Measurements from ENCODE around the gene PITPNB. TPM values are rescaled to one million over a fixed set of nuclear protein-coding genes. Genes with fewer than 3 reads are reported as not detected.

Gene PITPNB
- total RNA-seq, 2 experiments from 2014 or later, result 96.5 to 111 TPM

- no peak overlapping the region for H3K4me3 Mint-ChIP-seq
- H3K27me3 Mint-ChIP-seq, result no peaks in the 10 kb centered on the region
- intact Hi-C loops (cut with DNase I, micrococcal nuclease), result no loop called here
- DNase-seq (no peak), ATAC-seq (no peak)
- CTCF ChIA-PET, result no interaction called here
- H3K36me3 Mint-ChIP-seq (ENCODE audit: low read depth), result peaks cover 5% of the 10 kb centered on the region
- POLR2A ChIA-PET, result no interaction called here
- H3K27ac Mint-ChIP-seq, result no peak overlapping the region
- H3K4me1 Mint-ChIP-seq, result no peaks in the 10 kb centered on the region
- no peaks in the 10 kb centered on the region for H3K9me3 Mint-ChIP-seq (ENCODE audit: low read depth)
Measured at GRCh38 chr22:27941143-27941542, 22.1 kb upstream of the PITPNB start.

- ATAC-seq, result no peak
- intact Hi-C loops (cut with DNase I, micrococcal nuclease), result no loop called here
- no peaks in the 10 kb centered on the region for H3K27me3 Mint-ChIP-seq
- H3K4me1 Mint-ChIP-seq, result no peaks in the 10 kb centered on the region
- no peaks in the 10 kb centered on the region for H3K9me3 Mint-ChIP-seq (ENCODE audit: low read depth)
- no peak for DNase-seq
- no peak overlapping the region for H3K4me3 Mint-ChIP-seq
- no peak overlapping the region for H3K27ac Mint-ChIP-seq
- ChIA-PET POLR2A (no interaction called here), CTCF (interaction anchor here (1.4 kb wide), 1 partner anchor 38 kb away, joined by 4 read pairs; no protein-coding TSS in a partner anchor)
- H3K36me3 Mint-ChIP-seq (ENCODE audit: low read depth), result peaks cover 8% of the 10 kb centered on the region
Measured at GRCh38 chr22:27937453-27937852, 18.4 kb upstream of the PITPNB start.

- no peaks in the 10 kb centered on the region for H3K9me3 Mint-ChIP-seq (ENCODE audit: low read depth)
- H3K36me3 Mint-ChIP-seq (ENCODE audit: low read depth), result peaks cover 6% of the 10 kb centered on the region
- CTCF ChIA-PET, result interaction anchor here (1.2 kb wide), 1 partner anchor 55 kb away, joined by 3 read pairs; no protein-coding TSS in a partner anchor
- POLR2A ChIA-PET, result no interaction called here
- no peaks in the 10 kb centered on the region for H3K4me1 Mint-ChIP-seq
- DNase-seq, result no peak
- no peak overlapping the region for H3K4me3 Mint-ChIP-seq
- intact Hi-C loops (cut with DNase I, micrococcal nuclease), result no loop called here
- H3K27me3 Mint-ChIP-seq, result no peaks in the 10 kb centered on the region
- H3K27ac Mint-ChIP-seq, result no peak overlapping the region
- no peak for ATAC-seq
Measured at GRCh38 chr22:27935897-27936296, 16.8 kb upstream of the PITPNB start.

GRCh38 chr22:27934069-27934468 lies 15.0 kb upstream of the PITPNB start:
- Mint-ChIP-seq H3K27ac (no peak overlapping the region), H3K27me3 (no peaks in the 10 kb centered on the region), H3K4me3 (no peak overlapping the region), H3K36me3 (ENCODE audit: low read depth) (peaks cover 6% of the 10 kb centered on the region), H3K9me3 (ENCODE audit: low read depth) (no peaks in the 10 kb centered on the region), H3K4me1 (no peaks in the 10 kb centered on the region)
- ChIA-PET POLR2A (no interaction called here), CTCF (interaction anchor here (0.6 to 1.0 kb wide), 2 partner anchors 24 to 894 kb away, joined by 3 read pairs; no protein-coding TSS in a partner anchor)
- intact Hi-C loops (cut with DNase I, micrococcal nuclease), result no loop called here
- no peak for ATAC-seq
- no peak for DNase-seq

DNA sequence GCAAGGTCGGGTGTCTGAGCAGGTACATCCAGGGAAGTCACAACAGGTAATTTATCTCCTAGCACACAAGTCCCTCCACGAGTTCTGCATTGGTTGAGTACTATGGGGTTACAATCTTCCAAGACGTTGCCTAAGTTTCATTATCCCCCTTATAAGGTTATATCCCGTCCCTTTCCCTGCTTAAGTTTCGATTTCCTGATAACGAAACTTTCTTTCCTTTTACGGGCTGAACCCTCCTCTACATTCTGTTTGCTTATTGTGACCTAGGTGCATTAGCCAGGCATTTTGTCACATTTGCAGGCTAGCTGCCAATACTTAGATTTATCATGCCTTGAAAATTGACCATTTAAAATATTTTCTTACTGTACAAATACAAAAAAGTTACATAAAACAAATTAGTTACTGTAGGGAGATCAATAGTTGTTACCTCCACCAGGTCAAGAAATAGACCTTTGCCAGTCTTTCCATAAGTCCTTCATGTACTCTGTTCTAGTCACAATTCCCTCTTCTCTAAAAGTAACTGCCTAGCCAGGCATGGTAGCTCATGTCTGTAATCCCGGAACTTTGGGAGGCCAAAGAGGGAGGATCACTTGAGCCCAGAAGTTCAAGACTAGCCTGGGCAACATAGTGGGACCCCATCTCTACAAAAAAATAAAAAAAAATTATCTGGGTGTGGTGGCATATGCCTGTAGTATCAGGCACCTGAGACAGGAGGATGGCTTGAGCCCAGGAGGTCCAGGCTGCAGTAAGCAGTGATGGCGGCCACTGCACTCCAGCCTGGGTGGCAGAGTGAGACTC lies 14.3 kb upstream of the PITPNB start:
- H3K4me1 Mint-ChIP-seq, result no peaks in the 10 kb centered on the region
- no peaks in the 10 kb centered on the region for H3K9me3 Mint-ChIP-seq (ENCODE audit: low read depth)
- no peak for DNase-seq
- no peak overlapping the region for H3K27ac Mint-ChIP-seq
- H3K27me3 Mint-ChIP-seq, result no peaks in the 10 kb centered on the region
- peaks cover 4% of the 10 kb centered on the region for H3K36me3 Mint-ChIP-seq (ENCODE audit: low read depth)
- ChIA-PET POLR2A (no interaction called here), CTCF (interaction anchor here (1.0 kb wide), 1 partner anchor 23 kb away, joined by 3 read pairs; no protein-coding TSS in a partner anchor)
- H3K4me3 Mint-ChIP-seq, result no peak overlapping the region
- ATAC-seq, result no peak
- intact Hi-C loops (cut with DNase I, micrococcal nuclease), result no loop called here

GRCh38 chr22:27930331-27931060 lies 11.4 kb upstream of the PITPNB start:
- Mint-ChIP-seq H3K4me3 (no peak overlapping the region), H3K27ac (no peak overlapping the region), H3K36me3 (ENCODE audit: low read depth) (peaks cover 5% of the 10 kb centered on the region), H3K9me3 (ENCODE audit: low read depth) (no peaks in the 10 kb centered on the region), H3K4me1 (peaks cover 11% of the 10 kb centered on the region), H3K27me3 (no peaks in the 10 kb centered on the region)
- ChIA-PET CTCF (interaction anchor here (1.2 kb wide), 1 partner anchor 44 kb away, joined by 5 read pairs; no protein-coding TSS in a partner anchor), POLR2A (no interaction called here)
- intact Hi-C loops (cut with DNase I, micrococcal nuclease), result no loop called here
- DNase-seq, result no peak
- no peak for ATAC-seq

- Mint-ChIP-seq H3K4me3 (no peak overlapping the region), H3K9me3 (ENCODE audit: low read depth) (no peaks in the 10 kb centered on the region), H3K4me1 (peaks cover 17% of the 10 kb centered on the region), H3K27me3 (no peaks in the 10 kb centered on the region), H3K36me3 (ENCODE audit: low read depth) (peaks cover 15% of the 10 kb centered on the region), H3K27ac (no peak overlapping the region)
- ChIA-PET CTCF (interaction anchor here (1.3 kb wide), 1 partner anchor 9 kb away, joined by 4 read pairs; no protein-coding TSS in a partner anchor), POLR2A (no interaction called here)
- ATAC-seq (no peak), DNase-seq (no peak)
- intact Hi-C loops (cut with DNase I, micrococcal nuclease), result no loop called here
Measured at GRCh38 chr22:27927608-27928007, 8.6 kb upstream of the PITPNB start.

DNA sequence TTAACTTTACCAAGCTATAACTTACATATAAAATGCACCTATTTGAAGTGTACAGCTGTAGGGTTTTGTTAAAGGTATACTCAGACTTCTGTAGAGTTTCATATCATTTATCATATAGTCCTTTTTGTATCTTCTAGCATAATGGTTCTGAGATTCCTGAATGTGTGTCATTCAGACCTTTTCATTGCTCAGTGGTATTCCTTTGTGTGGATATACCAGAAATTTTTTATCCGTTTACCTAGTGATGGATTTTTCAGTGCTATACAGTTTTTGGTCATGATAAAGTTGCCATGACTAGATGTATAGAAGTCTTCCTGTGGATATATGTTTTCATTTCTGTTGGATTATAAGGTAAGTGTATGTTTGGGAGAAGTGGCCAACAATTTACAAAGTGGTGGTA lies 6.3 kb upstream of the PITPNB start:
- Mint-ChIP-seq H3K27me3 (no peaks in the 10 kb centered on the region), H3K4me1 (peaks cover 32% of the 10 kb centered on the region), H3K27ac (no peak overlapping the region), H3K9me3 (ENCODE audit: low read depth) (no peaks in the 10 kb centered on the region), H3K36me3 (ENCODE audit: low read depth) (peaks cover 23% of the 10 kb centered on the region), H3K4me3 (no peak overlapping the region)
- CTCF ChIA-PET, result no interaction called here
- POLR2A ChIA-PET, result no interaction called here
- no peak for DNase-seq
- intact Hi-C loops (cut with DNase I, micrococcal nuclease), result no loop called here
- no peak for ATAC-seq

- intact Hi-C loops (cut with DNase I, micrococcal nuclease), result loop anchor here (1.0 to 5.0 kb wide), 11 partner anchors 38 to 1437 kb away; partner anchors contain the start of genes CCDC117 (in 1 of the 2), CHEK2 (in 1 of the 2), EWSR1 (in 1 of the 2) and HPS4 (in 1 of the 2)
- H3K27me3 Mint-ChIP-seq, result no peaks in the 10 kb centered on the region
- peak overlapping the region; percentile 97 for H3K4me3 Mint-ChIP-seq
- DNase-seq (no peak), ATAC-seq (peak; percentile 35)
- peaks cover 41% of the 10 kb centered on the region for H3K36me3 Mint-ChIP-seq (ENCODE audit: low read depth)
- peak overlapping the region; percentile 98 for H3K27ac Mint-ChIP-seq
- peaks cover 51% of the 10 kb centered on the region for H3K4me1 Mint-ChIP-seq
- ChIA-PET POLR2A (interaction anchor here (0.8 kb wide), 1 partner anchor 9 kb away, joined by 4 read pairs; no protein-coding TSS in a partner anchor), CTCF (interaction anchor here (0.7 to 2.2 kb wide), 5 partner anchors 16 to 1322 kb away, joined by 3 to 8 read pairs (median 4); no protein-coding TSS in a partner anchor)
- no peaks in the 10 kb centered on the region for H3K9me3 Mint-ChIP-seq (ENCODE audit: low read depth)
Measured at GRCh38 chr22:27919942-27920755, 1.1 kb upstream of the PITPNB start.

GRCh38 chr22:27918341-27919221 lies 475 bp downstream of the PITPNB start:
- intact Hi-C loops (cut with DNase I, micrococcal nuclease), result loop anchor here (1.0 to 5.0 kb wide), 11 partner anchors 36 to 1435 kb away; partner anchors contain the start of genes CCDC117 (in 1 of the 2), CHEK2 (in 1 of the 2), EWSR1 (in 1 of the 2) and HPS4 (in 1 of the 2)
- CTCF ChIA-PET, result interaction anchor here (0.7 to 2.2 kb wide), 7 partner anchors 9 to 1989 kb away, joined by 3 to 8 read pairs (median 4); no protein-coding TSS in a partner anchor
- DNase-seq, result peak; percentile 76
- ATAC-seq, result peak; percentile 49
- POLR2A ChIA-PET, result interaction anchor here (0.6 to 1.0 kb wide), 2 partner anchors 1095 to 1159 kb away, joined by 3 to 4 read pairs; no protein-coding TSS in a partner anchor
- Mint-ChIP-seq H3K4me3 (peak overlapping the region; percentile 97), H3K27ac (peak overlapping the region; percentile 98), H3K4me1 (peaks cover 64% of the 10 kb centered on the region), H3K36me3 (ENCODE audit: low read depth) (peaks cover 48% of the 10 kb centered on the region), H3K27me3 (no peaks in the 10 kb centered on the region), H3K9me3 (ENCODE audit: low read depth) (no peaks in the 10 kb centered on the region)

Data from activated CD4-positive, alpha-beta T cell treated with anti-CD3 and anti-CD28 coated beads for 36 hours (primary cell).